GM19372 (cell line): Measurements from ENCODE around the gene JUP.

Source experiments
- ATAC-seq: cut with Tn5 transposase; IDR thresholded peaks from one replicate; pipeline ENCODE4 v1.9.1; 2021; ENCODE audit warnings: mild to moderate bottlenecking, low read depth, moderate library complexity; ENCODE audit not compliant: unreplicated experiment

The JUP gene

GRCh38 chr17:41810659-41811548, 24.4 kb upstream of the JUP start:
- ATAC-seq: no peak

- no peak for ATAC-seq
Observed at GRCh38 chr17:41806685-41807445, 20.4 kb upstream of the JUP start.

- ATAC-seq: no peak
Observed at GRCh38 chr17:41803049-41804020, 16.8 kb upstream of the JUP start.

GRCh38 chr17:41801374-41802271, 15.1 kb upstream of the JUP start:
- no peak for ATAC-seq

GRCh38 chr17:41800601-41801373, 14.3 kb upstream of the JUP start:
- no peak for ATAC-seq

- no peak for ATAC-seq
Observed at GRCh38 chr17:41799366-41799765, 12.9 kb upstream of the JUP start.

GRCh38 chr17:41797377-41797776, 10.9 kb upstream of the JUP start:
- no peak for ATAC-seq

GRCh38 chr17:41796121-41796895, 9.8 kb upstream of the JUP start:
- ATAC-seq: no peak

GRCh38 chr17:41794540-41794975, 8.0 kb upstream of the JUP start:
- no peak for ATAC-seq

GRCh38 chr17:41793784-41794539, 7.5 kb upstream of the JUP start:
- ATAC-seq: no peak

GRCh38 chr17:41792845-41793783, 6.6 kb upstream of the JUP start:
- no peak for ATAC-seq

GRCh38 chr17:41787021-41787418, 509 bp upstream of the JUP start:
- no peak for ATAC-seq

- ATAC-seq: no peak
Observed at GRCh38 chr17:41785859-41786226, 668 bp downstream of the JUP start.

- ATAC-seq: no peak
Observed at GRCh38 chr17:41785091-41785858, 1.2 kb downstream of the JUP start.

GRCh38 chr17:41784207-41784744, 2.2 kb downstream of the JUP start:
- no peak for ATAC-seq
